ENCODE results near the gene PCDHGB4.
A peak's percentile ranks its signal among the peaks of the same experiment; 100 is the strongest.
"Not testable (repeated sequence)": the region's sequence is repeated elsewhere in the genome, so short reads cannot be mapped to it uniquely, and the experiment has no call there.

DNA sequence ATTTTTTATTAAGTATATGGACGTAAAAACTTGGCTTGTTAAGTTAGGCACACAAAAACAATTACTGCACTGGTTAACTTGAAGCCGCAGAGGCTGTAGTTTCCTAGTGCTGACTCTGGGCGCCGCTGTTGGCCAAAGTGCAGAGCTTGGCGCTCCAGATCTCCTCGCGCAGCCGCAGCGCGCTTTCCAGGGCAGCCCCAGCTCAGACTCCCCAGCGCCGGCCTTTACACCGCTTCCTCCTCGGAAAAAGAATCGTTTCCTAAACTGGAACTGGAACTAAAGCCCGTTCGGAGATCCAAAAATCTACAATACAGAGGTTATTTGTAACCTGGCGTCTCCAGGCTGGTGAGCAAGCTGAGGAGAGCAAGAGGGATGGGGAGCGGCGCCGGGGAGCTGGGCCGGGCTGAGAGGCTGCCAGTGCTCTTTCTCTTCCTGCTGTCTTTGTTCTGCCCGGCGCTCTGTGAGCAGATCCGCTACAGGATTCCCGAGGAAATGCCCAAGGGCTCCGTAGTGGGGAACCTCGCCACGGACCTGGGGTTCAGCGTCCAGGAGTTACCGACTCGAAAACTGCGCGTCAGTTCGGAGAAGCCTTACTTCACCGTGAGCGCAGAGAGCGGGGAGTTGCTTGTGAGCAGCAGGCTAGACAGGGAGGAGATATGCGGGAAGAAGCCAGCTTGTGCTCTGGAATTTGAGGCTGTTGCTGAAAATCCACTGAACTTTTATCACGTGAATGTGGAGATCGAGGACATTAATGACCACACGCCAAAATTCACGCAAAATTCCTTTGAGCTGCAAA lies 10.5 kb downstream of the PCDHGB4 start, which contains the start of gene PCDHGB5:
- TF ChIP-seq, protein P1, sequence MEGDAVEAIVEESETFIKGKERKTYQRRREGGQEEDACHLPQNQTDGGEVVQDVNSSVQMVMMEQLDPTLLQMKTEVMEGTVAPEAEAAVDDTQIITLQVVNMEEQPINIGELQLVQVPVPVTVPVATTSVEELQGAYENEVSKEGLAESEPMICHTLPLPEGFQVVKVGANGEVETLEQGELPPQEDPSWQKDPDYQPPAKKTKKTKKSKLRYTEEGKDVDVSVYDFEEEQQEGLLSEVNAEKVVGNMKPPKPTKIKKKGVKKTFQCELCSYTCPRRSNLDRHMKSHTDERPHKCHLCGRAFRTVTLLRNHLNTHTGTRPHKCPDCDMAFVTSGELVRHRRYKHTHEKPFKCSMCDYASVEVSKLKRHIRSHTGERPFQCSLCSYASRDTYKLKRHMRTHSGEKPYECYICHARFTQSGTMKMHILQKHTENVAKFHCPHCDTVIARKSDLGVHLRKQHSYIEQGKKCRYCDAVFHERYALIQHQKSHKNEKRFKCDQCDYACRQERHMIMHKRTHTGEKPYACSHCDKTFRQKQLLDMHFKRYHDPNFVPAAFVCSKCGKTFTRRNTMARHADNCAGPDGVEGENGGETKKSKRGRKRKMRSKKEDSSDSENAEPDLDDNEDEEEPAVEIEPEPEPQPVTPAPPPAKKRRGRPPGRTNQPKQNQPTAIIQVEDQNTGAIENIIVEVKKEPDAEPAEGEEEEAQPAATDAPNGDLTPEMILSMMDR (tag by site-specific recombination; IDR thresholded peaks at IDR 0.05): 0 out of 2 replicates have a peak, but pooled peaks have one; percentile 37
- not testable (repeated sequence) for TF ChIP-seq ZNF16 (tag by site-specific recombination; IDR thresholded peaks at IDR 0.05; ENCODE audit: low read depth); ZNF76 (tag by site-specific recombination; IDR thresholded peaks at IDR 0.05; ENCODE audit: borderline replicate concordance, low read depth); ZNF529 (tag by site-specific recombination; IDR thresholded peaks at IDR 0.05; ENCODE audit: insufficient replicate concordance); KLF1 (tag by site-specific recombination; IDR thresholded peaks at IDR 0.05)
- TF ChIP-seq, protein P2, sequence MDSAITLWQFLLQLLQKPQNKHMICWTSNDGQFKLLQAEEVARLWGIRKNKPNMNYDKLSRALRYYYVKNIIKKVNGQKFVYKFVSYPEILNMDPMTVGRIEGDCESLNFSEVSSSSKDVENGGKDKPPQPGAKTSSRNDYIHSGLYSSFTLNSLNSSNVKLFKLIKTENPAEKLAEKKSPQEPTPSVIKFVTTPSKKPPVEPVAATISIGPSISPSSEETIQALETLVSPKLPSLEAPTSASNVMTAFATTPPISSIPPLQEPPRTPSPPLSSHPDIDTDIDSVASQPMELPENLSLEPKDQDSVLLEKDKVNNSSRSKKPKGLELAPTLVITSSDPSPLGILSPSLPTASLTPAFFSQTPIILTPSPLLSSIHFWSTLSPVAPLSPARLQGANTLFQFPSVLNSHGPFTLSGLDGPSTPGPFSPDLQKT (IDR thresholded peaks at IDR 0.05; ENCODE audit: borderline replicate concordance, low read depth, low read length): not testable (repeated sequence)
